Testis (tissue), 2 donors: ENCODE data around the gene HMX3.

ENCODE experiments used
- CTCF ChIP-seq, 3 experiments: fragments of 450-650 bp in 2 of 3; fragments of 200-600 bp in 1 of 3; sonication (generic) in 1 of 3; IDR thresholded peaks; one replicate each; pipeline ENCODE4 v1.5.1; 2016 to 2019; ENCODE audit warnings: antibody characterized with exemption in 3 of 3, mild to moderate bottlenecking in 2 of 3, moderate library complexity in 1 of 3
- POLR2A ChIP-seq: fragments of 450-650 bp; IDR thresholded peaks from one replicate; pipeline ENCODE4 v1.6.1; 2017; ENCODE audit warnings: antibody characterized with exemption, mild to moderate bottlenecking, moderate library complexity

- TF ChIP-seq CTCF (IDR thresholded peaks at IDR 0.05) (no peak), POLR2A (no peak)
Measured at GRCh38 chr10:123134343-123134914, 1.3 kb upstream of the HMX3 start.
